Calu3 (cell line): ENCODE measurements around the gene HK1. TPM values are rescaled to one million over a fixed set of nuclear protein-coding genes. Genes with fewer than 3 reads are reported as not detected.
"Not testable (repeated sequence)": the region's sequence is repeated elsewhere in the genome, so short reads cannot be mapped to it uniquely, and the experiment has no call there.

Experiments used
- BruUV-seq: library from RNA; stranded (reverse); fragments of 400-500 nt; replicated peaks from 2 replicates; lab custom pipeline; 2021; lab: Mats Ljungman, UMichigan
- CTCF ChIA-PET: fragments of 300-600 bp; sonication (Branson Sonifier 250); formaldehyde crosslinking; loops from one replicate; lab custom pipeline; 2022; ENCODE audit warnings: antibody characterized with exemption; lab: Charles Lee
- DNase-seq: peaks from one replicate; pipeline ENCODE4 v3.0.0; 2022
- H3K27ac Mint-ChIP-seq: one replicate; pipeline ENCODE4 v1.8.0; 2022; ENCODE audit warnings: mixed read lengths; ENCODE audit not compliant: unreplicated experiment
- H3K27me3 Mint-ChIP-seq: one replicate; pipeline ENCODE4 v1.8.0; 2022; ENCODE audit warnings: mixed read lengths; ENCODE audit not compliant: unreplicated experiment
- H3K36me3 Mint-ChIP-seq: one replicate; pipeline ENCODE4 v1.8.0; 2022; ENCODE audit warnings: mild to moderate bottlenecking, moderate library complexity, mixed read lengths; ENCODE audit not compliant: insufficient read depth, unreplicated experiment
- H3K4me1 Mint-ChIP-seq: one replicate; pipeline ENCODE4 v1.8.0; 2022; ENCODE audit warnings: mild to moderate bottlenecking, low read depth, mixed read lengths; ENCODE audit not compliant: unreplicated experiment
- H3K4me3 Mint-ChIP-seq: one replicate; pipeline ENCODE4 v1.8.0; 2022; ENCODE audit warnings: mild to moderate bottlenecking, low read depth, moderate library complexity, mixed read lengths; ENCODE audit not compliant: unreplicated experiment
- H3K9me3 Mint-ChIP-seq: one replicate; pipeline ENCODE4 v1.8.0; 2022; ENCODE audit warnings: low read depth, mixed read lengths; ENCODE audit not compliant: unreplicated experiment
- CTCF ChIP-seq: fragments of 200-600 bp; IDR thresholded peaks from one replicate; pipeline ENCODE4 v1.8.0; 2022; ENCODE audit warnings: antibody characterized with exemption; ENCODE audit not compliant: unreplicated experiment
- intact Hi-C: fragments of 100-400 bp; cut with micrococcal nuclease; formaldehyde crosslinking; loops from one replicate; pipeline ENCODE4 v1.10.0; 2022; ENCODE audit not compliant: unreplicated experiment
- total RNA-seq: library from RNA; stranded (reverse); gene quantifications from 2 replicates; pipeline ENCODE4 v1.2.3, GENCODE V29; 2022

Gene HK1
- total RNA-seq, 1 experiment from 2014 or later, result 58.8 TPM

GRCh38 chr10:69307434-69307833, 29.1 kb downstream of the HK1 start:
- Mint-ChIP-seq H3K4me1 (no peaks in the 10 kb centered on the region), H3K9me3 (no peaks in the 10 kb centered on the region), H3K4me3 (no peak overlapping the region), H3K27ac (no peak overlapping the region), H3K36me3 (no peaks in the 10 kb centered on the region), H3K27me3 (no peaks in the 10 kb centered on the region)
- DNase-seq, result no peak
- intact Hi-C loops, result no loop called here
- no peak for TF ChIP-seq CTCF
- no TSS peak for BruUV-seq
- CTCF ChIA-PET, result no interaction called here

GRCh38 chr10:69308304-69308703, 30.0 kb downstream of the HK1 start:
- H3K27ac Mint-ChIP-seq, intact Hi-C loops, DNase-seq, BruUV-seq, H3K4me1 Mint-ChIP-seq, H3K4me3 Mint-ChIP-seq, CTCF ChIA-PET, H3K9me3 Mint-ChIP-seq, H3K36me3 Mint-ChIP-seq, H3K27me3 Mint-ChIP-seq: not testable (repeated sequence)

GRCh38 chr10:69311309-69311708, 33.0 kb downstream of the HK1 start:
- no peaks in the 10 kb centered on the region for H3K9me3 Mint-ChIP-seq
- intact Hi-C loops, result no loop called here
- no peak overlapping the region for H3K4me3 Mint-ChIP-seq
- no peaks in the 10 kb centered on the region for H3K36me3 Mint-ChIP-seq
- no peaks in the 10 kb centered on the region for H3K27me3 Mint-ChIP-seq
- no peak overlapping the region for H3K27ac Mint-ChIP-seq
- CTCF ChIA-PET, result interaction anchor here (0.8 kb wide), 1 partner anchor 362 kb away, joined by 4 read pairs; no protein-coding TSS in a partner anchor
- H3K4me1 Mint-ChIP-seq, result peaks cover 15% of the 10 kb centered on the region
- no peak for TF ChIP-seq CTCF
- no TSS peak for BruUV-seq
- DNase-seq, result no peak

GRCh38 chr10:69312528-69312927, 34.2 kb downstream of the HK1 start:
- Mint-ChIP-seq H3K4me1 (peaks cover 27% of the 10 kb centered on the region), H3K27ac (no peak overlapping the region), H3K9me3 (no peaks in the 10 kb centered on the region), H3K4me3 (no peak overlapping the region), H3K27me3 (no peaks in the 10 kb centered on the region), H3K36me3 (peaks cover 3% of the 10 kb centered on the region)
- CTCF ChIA-PET, result no interaction called here
- no TSS peak for BruUV-seq
- intact Hi-C loops, result no loop called here
- no peak for TF ChIP-seq CTCF
- no peak for DNase-seq

- Mint-ChIP-seq H3K27ac (no peak overlapping the region), H3K4me1 (peaks cover 30% of the 10 kb centered on the region), H3K9me3 (no peaks in the 10 kb centered on the region), H3K27me3 (no peaks in the 10 kb centered on the region), H3K4me3 (no peak overlapping the region), H3K36me3 (peaks cover 28% of the 10 kb centered on the region)
- intact Hi-C loops, result no loop called here
- no peak for DNase-seq
- CTCF ChIA-PET, result interaction anchor here (0.5 kb wide), 1 partner anchor 625 kb away, joined by 3 read pairs; no protein-coding TSS in a partner anchor
- BruUV-seq, result no TSS peak
- no peak for TF ChIP-seq CTCF
These were observed 36.8 kb downstream of the HK1 start for GRCh38 chr10:69315100-69315542.
